Measurements from ENCODE around the gene WDR19. TPM values are rescaled to one million over a fixed set of nuclear protein-coding genes. Genes with fewer than 3 reads are reported as not detected.
A peak's percentile ranks its signal among the peaks of the same experiment; 100 is the strongest.

Gene WDR19
- total RNA-seq, 1 donor, result 32.0 TPM

DNA sequence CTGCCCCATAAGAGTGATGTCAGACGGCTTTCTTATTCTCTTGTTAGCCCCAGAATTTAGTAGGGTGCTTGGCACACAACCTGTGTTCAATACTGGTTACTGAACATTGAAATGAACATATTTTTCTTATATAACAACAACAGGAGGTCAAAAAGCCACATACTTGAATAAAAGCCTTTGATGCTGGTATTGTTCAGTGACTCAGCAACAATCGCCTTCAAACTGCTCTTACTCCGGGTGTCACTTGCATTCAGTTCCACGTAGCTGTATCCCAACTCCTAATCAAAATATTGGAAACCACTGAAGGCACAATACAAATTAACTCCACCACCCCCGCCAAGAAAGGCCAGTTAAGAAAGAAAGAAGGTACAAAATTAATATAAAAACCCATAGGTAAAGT is 122.3 kb downstream of the WDR19 start:
- TF ChIP-seq, protein P1, sequence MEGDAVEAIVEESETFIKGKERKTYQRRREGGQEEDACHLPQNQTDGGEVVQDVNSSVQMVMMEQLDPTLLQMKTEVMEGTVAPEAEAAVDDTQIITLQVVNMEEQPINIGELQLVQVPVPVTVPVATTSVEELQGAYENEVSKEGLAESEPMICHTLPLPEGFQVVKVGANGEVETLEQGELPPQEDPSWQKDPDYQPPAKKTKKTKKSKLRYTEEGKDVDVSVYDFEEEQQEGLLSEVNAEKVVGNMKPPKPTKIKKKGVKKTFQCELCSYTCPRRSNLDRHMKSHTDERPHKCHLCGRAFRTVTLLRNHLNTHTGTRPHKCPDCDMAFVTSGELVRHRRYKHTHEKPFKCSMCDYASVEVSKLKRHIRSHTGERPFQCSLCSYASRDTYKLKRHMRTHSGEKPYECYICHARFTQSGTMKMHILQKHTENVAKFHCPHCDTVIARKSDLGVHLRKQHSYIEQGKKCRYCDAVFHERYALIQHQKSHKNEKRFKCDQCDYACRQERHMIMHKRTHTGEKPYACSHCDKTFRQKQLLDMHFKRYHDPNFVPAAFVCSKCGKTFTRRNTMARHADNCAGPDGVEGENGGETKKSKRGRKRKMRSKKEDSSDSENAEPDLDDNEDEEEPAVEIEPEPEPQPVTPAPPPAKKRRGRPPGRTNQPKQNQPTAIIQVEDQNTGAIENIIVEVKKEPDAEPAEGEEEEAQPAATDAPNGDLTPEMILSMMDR (IDR thresholded peaks at IDR 0.05; ENCODE audit: insufficient read depth, low read depth, low read length), result no peak
- H3K4me3 ChIP-seq (ENCODE audit: low read depth, low read length), result no peak overlapping the region
- DNase-seq (ENCODE audit: low read depth), result no peak

DNA sequence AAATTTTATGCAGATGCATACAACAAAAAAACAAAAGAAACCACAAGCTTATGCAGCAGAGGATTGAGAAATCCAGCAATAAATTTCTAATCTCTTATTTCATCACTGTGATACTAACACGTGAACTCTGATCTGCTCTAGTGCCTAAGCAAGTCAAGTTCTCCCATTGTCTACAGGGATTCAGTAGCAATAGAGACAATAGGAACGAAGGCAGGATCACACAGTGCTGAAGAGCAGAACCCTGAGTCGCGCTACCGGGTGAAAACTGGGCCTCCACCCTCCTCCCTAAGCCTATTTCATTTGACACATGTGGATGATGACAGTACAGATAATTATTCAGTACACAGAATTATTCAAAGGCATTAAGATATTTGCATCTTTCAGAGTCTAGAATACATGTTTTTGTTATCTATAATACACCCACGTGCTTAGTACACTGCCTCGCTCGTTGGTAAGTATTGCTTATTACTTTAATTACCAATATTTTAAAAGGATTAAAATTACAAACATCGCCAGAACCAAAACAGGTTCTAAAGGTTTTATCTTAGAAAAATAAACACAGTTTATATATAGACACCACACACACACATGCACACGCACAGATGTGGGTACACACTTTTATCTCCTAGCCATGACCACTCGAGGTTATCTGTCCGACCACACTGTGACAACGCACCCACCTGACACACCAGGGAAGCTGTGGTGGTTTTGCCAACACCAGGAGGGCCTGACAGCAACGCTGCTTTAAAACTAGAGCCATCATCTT is 123.8 kb downstream of the WDR19 start:
- peak; percentile 83 for DNase-seq (ENCODE audit: low read depth)
- H3K4me3 ChIP-seq (ENCODE audit: low read depth, low read length), result no peak overlapping the region
- TF ChIP-seq, protein P1 (IDR thresholded peaks at IDR 0.05; ENCODE audit: insufficient read depth, low read depth, low read length), result no peak

DNA sequence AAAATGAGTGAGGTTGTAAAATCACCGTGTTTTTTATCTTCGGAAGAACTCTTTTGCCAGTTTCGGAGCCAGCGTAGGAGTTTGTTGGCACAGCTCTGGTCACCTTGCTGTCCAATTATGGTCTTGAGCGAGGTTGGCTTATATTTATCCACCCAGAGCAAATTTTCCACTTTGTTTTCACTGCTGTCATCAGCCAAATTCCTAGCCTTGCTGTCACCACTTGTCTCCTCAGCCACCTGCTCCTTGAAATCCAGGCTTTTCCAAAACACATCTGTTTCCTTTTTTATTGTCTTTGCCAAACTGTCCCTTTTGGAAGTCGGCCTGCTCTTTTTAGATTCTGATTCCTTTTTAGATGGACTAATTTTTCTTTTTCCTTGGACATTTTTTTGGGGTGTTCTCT is 126.3 kb downstream of the WDR19 start:
- DNase-seq (ENCODE audit: low read depth), result no peak
- TF ChIP-seq, protein P1 (IDR thresholded peaks at IDR 0.05; ENCODE audit: insufficient read depth, low read depth, low read length), result no peak
- H3K4me3 ChIP-seq (ENCODE audit: low read depth, low read length), result no peak overlapping the region

DNA sequence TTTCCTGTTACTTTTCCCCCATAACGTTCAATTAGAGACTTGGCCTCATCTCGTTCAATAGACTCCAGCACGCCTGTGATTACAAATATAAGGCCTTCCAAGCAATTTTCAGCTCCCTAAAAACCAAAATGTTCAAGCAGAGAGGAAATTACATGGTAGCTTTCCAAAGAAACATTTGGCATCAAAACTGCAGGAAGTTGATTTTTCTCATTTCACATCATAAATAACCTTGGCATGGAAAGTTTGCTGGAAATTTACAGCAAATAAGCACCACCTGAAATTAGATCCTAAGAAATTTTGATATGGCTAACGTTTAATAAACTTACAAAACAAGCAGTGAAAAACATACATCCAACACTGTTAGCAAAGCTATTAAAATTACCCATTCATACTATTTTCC is 130.5 kb downstream of the WDR19 start:
- TF ChIP-seq, protein P1 (IDR thresholded peaks at IDR 0.05; ENCODE audit: insufficient read depth, low read depth, low read length), result no peak
- DNase-seq (ENCODE audit: low read depth), result no peak

DNA sequence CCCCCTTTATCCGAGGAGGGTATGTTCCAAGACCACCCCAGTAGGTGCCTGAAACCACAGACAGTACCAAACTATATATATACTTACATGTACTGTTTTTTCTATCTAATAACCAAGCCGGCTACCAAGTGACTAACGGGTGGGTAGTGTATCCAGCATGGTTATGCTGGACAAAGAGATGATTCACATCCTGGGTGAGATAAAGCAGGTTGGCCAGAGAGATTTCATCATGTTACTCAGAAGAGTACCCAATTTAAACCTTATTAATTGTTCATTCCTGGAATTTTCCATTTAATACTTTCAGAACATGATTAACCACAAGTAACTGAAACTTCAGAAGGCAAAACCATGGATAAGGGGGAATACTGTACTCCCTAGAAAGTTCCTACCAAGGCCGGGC is 137.3 kb downstream of the WDR19 start:
- peak; percentile 92 for DNase-seq (ENCODE audit: low read depth)
- no peak overlapping the region for H3K4me3 ChIP-seq (ENCODE audit: low read depth, low read length)
- TF ChIP-seq, protein P1 (IDR thresholded peaks at IDR 0.05; ENCODE audit: insufficient read depth, low read depth, low read length), result no peak

More for the DNA sequence above, 130.5 kb downstream of the WDR19 start:
- no peak overlapping the region for H3K4me3 ChIP-seq (ENCODE audit: low read depth, low read length)

DNA sequence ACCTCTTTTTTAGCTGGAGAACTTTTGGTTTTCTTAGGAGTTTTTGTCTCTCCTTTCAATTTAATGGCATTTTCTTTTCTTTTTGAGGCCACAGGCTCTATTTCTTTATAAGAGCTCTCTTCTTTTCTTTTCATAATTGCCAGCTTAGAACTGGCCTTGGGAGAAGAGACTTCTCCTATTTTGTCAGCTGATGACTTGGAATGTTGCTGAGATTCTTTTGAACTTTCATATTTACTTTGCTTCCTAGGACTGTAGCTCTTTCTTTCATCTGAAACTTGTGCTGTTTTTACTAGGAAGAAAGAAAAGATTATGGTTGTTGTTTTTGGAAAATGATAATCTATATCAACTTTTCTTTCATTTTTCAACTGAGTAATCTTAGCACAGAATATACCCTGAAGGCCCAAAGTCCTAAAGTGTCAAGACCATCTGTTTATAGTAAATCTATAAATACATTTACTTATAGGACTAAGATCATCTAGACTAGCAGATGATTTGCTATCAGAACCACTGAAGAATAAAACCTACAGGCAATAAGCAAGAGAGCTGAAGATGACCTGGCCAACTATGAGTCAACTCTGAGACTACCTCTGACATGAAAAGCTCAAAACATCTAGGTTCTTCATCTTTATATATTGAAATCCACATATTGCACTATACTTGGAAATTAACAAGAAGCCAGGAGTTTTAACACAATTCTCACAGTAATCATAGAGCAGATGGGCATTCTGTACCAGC is 138.2 kb downstream of the WDR19 start:
- TF ChIP-seq, protein P1 (IDR thresholded peaks at IDR 0.05; ENCODE audit: insufficient read depth, low read depth, low read length), result no peak
- peak; percentile 27 for DNase-seq (ENCODE audit: low read depth)
- no peak overlapping the region for H3K4me3 ChIP-seq (ENCODE audit: low read depth, low read length)

Data from fibroblast of villous mesenchyme (primary cell).